Measurements from ENCODE around the gene CLSTN1.
"Not testable (repeated sequence)": the region's sequence is repeated elsewhere in the genome, so short reads cannot be mapped to it uniquely, and the experiment has no call there.

The CLSTN1 gene

GRCh38 chr1:9762446-9762845 is 61.3 kb downstream of the CLSTN1 start:
- not testable (repeated sequence) for DNase-seq (ENCODE audit: low spot score)

GRCh38 chr1:9761855-9762254 is 61.9 kb downstream of the CLSTN1 start:
- DNase-seq (ENCODE audit: low spot score): no peak

- DNase-seq (ENCODE audit: low spot score): no peak
These were observed 62.9 kb downstream of the CLSTN1 start for GRCh38 chr1:9760824-9761223.

GRCh38 chr1:9759939-9760338 is 63.8 kb downstream of the CLSTN1 start:
- DNase-seq (ENCODE audit: low spot score): no peak

GRCh38 chr1:9758559-9759121 is 65.1 kb downstream of the CLSTN1 start:
- no peak for DNase-seq (ENCODE audit: low spot score)

GRCh38 chr1:9755441-9755995 is 68.2 kb downstream of the CLSTN1 start:
- no peak for DNase-seq (ENCODE audit: low spot score)

- no peak for DNase-seq (ENCODE audit: low spot score)
These were observed 70.6 kb downstream of the CLSTN1 start for GRCh38 chr1:9753121-9753531.

GRCh38 chr1:9751971-9752370 is 71.8 kb downstream of the CLSTN1 start:
- no peak for DNase-seq (ENCODE audit: low spot score)

- DNase-seq (ENCODE audit: low spot score): no peak
These were observed 74.4 kb downstream of the CLSTN1 start for GRCh38 chr1:9749361-9749760.

- DNase-seq (ENCODE audit: low spot score): not testable (repeated sequence)
These were observed 75.4 kb downstream of the CLSTN1 start for GRCh38 chr1:9748391-9748790.

GRCh38 chr1:9746651-9747050 is 77.1 kb downstream of the CLSTN1 start:
- DNase-seq (ENCODE audit: low spot score): no peak

GRCh38 chr1:9746211-9746610 is 77.6 kb downstream of the CLSTN1 start:
- no peak for DNase-seq (ENCODE audit: low spot score)

GRCh38 chr1:9744106-9744799 is 79.5 kb downstream of the CLSTN1 start:
- DNase-seq (ENCODE audit: low spot score): no peak

- no peak for DNase-seq (ENCODE audit: low spot score)
These were observed 86.1 kb downstream of the CLSTN1 start for GRCh38 chr1:9737671-9738070.

- DNase-seq (ENCODE audit: low spot score): no peak
These were observed 86.7 kb downstream of the CLSTN1 start for GRCh38 chr1:9737057-9737456.

GRCh38 chr1:9736241-9736640 is 87.5 kb downstream of the CLSTN1 start:
- DNase-seq (ENCODE audit: low spot score): no peak

- DNase-seq (ENCODE audit: low spot score): no peak
These were observed 88.0 kb downstream of the CLSTN1 start for GRCh38 chr1:9735800-9736199.

GRCh38 chr1:9733160-9733789 is 90.5 kb downstream of the CLSTN1 start:
- DNase-seq (ENCODE audit: low spot score): no peak

GRCh38 chr1:9732123-9732971 is 91.4 kb downstream of the CLSTN1 start:
- DNase-seq (ENCODE audit: low spot score): no peak

GRCh38 chr1:9731561-9731960 is 92.2 kb downstream of the CLSTN1 start:
- DNase-seq (ENCODE audit: low spot score): no peak

- DNase-seq (ENCODE audit: low spot score): no peak
These were observed 92.7 kb downstream of the CLSTN1 start for GRCh38 chr1:9731051-9731537.

Data from CD4-positive, alpha-beta T cell treated with Interleukin-2 at 100 ng/mL for 4 hours (primary cell).